ENCODE data around the gene PSMB3.
A peak's percentile ranks its signal among the peaks of the same experiment; 100 is the strongest.

The PSMB3 gene

DNA sequence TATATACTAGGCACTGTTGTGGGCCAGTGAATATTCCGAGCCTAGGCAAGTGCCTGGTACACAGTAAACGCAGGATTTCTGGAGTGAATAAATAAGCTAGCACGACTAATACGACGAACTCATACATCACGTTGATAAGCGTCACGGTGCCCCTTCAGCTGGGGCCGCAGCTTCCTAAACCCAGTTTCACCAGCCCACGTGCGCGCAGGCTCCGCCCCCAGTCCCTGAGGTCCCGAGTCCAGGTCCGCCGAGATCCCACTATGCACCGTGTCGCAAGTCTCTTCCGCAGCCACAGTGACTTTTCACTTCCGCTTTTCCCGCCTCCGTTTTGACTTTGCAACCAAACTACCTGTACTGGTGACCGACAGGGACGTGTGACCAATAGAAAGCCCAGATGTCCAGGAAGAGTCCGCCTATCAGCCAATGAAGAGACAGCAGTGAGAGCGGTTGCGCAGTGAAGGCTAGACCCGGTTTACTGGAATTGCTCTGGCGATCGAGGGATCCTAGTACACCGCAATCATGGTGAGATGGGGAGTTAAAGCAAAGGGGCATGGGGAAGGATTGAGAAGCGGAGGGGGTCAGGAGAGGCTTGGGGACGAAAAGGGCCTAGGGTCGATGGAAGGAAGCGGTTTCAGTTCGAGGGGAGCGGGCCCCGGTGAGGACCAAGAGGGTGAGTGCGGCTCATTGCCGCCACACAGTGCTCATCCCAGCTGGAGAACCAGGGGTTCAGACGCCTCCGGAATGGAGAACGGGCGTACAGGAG is at the start of gene PSMB3:
PSMB3 (plus strand) TSS at position 434 of the 763 bp plus-strand sequence; CDS start at position 520, 86 bp downstream.
- peak; percentile 91 for DNase-seq (ENCODE audit: low read depth)

DNA sequence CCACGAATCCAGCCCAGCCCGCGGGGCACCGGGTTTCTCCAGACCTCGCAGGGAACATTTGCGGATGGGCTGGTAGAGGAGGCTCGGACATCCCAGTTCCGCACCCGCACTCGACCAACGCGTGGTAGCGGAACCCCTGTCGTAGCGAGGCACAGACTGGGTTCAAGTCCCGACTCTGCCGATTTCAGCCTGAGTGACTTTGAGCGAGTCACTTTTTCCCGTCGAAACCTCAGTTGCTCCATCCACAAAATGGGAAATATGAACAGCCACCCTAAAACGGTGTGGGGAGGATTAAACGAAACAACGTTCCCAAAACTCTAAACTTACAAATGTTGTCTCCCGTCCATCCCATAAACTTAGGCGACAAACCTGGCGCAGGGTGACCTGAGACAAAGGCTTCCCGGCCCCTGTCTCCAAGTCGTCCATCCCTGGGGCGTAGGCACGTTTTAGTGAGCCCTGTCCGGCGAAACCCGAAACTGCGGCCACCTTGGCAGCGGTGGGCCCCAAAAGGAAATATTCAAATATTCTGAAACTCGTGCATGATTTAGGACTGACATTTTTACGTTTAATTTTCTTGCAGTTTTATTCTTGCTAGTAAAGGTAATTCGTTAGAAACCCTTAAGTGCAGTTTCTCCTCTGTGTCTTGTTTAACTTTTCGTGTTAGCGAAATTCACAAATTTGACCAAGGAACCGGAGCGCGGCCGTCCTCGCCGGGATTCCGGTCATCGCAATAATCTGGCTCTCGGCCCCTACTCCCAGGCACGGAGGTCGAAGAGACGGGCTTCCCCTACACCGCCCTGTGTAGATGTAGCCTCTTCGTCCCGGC is 49.4 kb upstream of the PSMB3 start:
- DNase-seq (ENCODE audit: low read depth) = no peak

- peak; percentile 75 for DNase-seq (ENCODE audit: low read depth)
Measured at GRCh38 chr17:38703742-38704605, 48.6 kb upstream of the PSMB3 start.

DNA sequence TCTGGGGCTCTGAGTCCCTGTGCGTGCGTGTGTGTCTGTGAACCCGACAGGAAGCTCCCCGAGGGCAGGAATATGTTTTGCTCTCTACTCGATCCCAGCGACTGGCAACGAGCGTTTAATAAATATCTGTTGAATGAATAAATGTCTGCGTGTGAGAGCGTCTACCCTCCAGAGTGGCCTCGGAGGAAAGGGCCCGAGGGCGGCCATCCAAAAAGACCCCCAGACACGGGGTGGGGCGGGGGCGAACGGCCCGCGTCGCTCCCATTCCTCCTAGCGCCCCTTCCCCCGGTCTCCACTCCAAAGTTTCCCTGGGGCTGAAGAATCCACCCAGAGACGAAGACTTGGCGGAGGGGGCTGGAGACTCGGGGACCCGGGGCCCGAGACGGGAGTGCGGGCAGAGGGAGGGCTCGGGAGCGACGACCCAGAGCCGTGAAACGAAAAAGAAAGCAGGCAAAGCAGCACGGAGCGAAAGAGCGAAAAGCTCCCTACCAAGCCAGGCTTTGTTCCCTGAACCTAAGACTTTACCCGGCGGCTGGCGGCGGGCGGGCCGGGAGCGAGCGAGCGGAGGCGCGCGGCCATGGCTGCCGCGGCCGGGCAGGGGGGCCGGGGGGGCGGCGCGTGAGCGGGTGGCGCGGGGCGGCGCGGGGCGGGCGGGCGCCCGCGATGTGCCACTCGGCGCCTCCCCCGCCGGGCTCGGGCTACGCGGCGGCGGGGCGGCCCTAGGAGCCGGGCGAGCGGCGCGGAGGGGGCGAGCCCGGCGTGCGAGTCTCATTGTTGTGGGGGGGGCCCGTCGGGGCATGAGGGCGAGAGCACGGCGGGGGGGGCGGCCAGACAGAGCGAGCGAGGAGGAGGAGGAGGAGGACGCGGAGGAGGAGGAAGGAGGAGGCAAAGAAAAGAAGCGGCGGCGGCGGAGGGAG is 47.7 kb upstream of the PSMB3 start, which contains the start of gene MLLT6:
MLLT6 (plus strand) TSS at position 668 of the 917 bp plus-strand sequence. CDS start 360 bp downstream, outside the sequence.
- peak; percentile 78 for DNase-seq (ENCODE audit: low read depth)

GRCh38 chr17:38705523-38705802 is 47.1 kb upstream of the PSMB3 start:
- no peak for DNase-seq (ENCODE audit: low read depth)

DNA sequence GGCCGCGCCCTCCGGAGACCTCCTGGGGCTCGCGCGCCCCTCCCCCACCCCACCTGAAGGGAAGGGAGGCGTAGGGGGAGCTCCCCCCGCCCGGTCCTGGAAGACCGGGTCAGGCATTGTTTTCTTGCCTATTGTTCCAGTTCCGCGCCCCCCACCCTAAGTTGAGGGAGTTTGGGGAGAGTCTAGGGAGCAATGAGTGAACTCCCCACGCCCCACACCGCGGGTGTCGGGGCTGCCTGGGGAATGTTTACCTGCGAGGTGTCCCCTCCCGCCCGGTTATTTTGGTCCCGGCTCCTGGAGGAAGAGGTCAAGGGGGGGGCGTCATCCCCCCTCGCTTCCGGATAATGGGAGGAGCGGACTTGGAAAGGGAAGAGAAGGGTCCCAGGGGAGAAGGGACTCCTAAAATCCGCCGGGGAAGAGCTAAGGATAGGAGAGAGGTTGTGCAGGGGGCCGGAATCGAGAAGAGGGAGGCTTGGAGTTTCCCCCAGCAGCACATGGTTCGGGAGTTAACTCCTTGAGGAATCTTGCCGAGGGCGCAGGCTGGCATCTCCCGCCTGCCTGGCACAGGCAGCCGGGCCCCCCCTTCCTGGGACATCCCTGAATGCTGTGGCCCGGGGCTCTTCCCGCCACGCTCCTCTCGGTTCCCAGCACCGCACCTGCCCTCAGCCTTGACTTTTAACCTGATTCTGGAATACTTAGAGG is 46.6 kb upstream of the PSMB3 start:
- DNase-seq (ENCODE audit: low read depth) = peak; percentile 39

DNA sequence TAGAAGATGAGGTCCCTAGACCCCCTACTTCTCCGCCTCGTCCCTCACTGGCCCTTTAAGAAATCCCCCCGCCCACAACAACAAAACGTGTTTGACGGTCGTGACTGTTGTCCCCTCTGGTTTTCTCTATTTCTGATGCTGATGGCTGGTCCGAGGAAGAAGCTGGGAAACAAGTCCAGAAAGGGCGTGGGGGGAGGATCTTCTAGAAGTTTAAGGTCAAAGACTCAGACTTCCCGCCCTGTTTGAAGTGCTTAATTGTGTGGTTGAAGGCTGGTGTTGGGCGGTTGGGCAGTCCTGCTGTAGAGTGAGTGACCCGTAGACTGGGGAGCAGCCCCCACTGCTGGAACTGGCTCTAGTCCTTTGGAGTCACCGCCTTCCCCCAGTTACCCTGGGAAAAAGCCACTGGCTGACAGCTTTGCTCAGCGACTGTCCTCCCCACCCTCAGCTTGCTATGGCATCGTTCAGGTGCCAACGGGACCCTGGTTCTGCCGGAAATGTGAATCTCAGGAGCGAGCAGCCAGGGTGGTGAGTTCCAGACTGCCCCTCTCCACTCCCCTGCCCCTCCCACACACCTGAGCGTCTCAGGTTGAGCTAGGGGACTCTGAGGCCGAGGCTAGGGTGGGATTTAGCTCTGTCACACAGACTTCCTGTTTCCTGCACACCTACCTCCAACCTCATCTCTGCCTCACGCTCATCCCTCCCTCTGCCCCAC is 45.9 kb upstream of the PSMB3 start:
- peak; percentile 46 for DNase-seq (ENCODE audit: low read depth)

- DNase-seq (ENCODE audit: low read depth) = no peak
Measured at GRCh38 chr17:38707678-38708351, 44.7 kb upstream of the PSMB3 start.

- no peak for DNase-seq (ENCODE audit: low read depth)
Measured at GRCh38 chr17:38709104-38709820, 43.3 kb upstream of the PSMB3 start.

DNA sequence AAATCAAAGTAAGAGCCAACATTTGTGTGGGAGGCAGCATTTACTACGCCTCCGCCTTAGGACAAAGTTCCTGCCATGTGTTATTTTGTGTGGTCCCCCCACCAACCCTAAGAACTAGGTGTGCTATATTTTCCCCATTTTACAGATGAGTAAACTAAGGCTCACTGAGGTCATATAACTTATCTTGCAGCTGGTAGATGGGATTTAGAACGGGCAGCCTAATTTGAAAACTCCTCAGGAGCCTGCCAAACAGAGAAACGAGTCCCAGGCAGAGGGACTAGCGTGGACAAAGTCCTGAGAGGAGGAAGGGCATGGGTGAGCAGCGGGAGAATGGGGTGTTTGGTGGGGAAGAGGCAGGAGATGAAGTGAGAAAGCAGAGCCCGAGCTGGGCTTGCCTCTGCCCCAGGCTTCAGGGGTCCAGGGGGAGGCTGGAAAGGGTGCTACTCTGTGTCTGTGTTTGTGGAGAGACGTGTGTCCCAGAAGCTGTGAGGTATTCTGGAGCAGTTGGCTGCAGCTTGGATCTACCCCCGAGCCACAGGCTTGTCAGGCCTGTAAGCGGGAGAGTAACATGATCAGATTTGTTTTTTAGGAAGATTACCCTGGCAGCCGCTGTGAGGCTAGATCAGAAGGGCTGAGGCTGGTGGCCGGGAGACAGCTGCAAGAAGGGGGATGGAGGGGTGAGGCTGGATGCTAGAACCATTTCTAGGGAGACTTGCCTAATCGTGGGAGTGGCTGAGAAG is 42.5 kb upstream of the PSMB3 start:
- no peak for DNase-seq (ENCODE audit: low read depth)

DNA sequence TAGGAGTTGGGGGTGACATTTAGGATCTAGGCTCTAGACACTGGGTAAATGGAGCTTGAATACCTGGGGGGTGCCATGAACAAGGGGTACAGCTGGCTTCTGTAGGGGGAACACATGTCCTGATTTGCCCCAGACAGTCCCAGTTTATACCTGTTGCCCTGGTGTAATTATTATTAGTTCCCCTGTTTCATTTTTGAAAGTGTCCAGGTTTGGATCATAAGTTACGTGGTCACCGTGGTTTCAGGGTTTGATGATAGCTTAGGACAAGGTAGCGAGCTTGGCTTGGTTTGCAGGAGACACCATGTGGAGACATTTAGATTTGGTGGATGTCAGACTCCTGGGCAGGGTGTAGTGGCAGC is 42.0 kb upstream of the PSMB3 start:
- DNase-seq (ENCODE audit: low read depth) = no peak

GRCh38 chr17:38710985-38711384 is 41.6 kb upstream of the PSMB3 start:
- DNase-seq (ENCODE audit: low read depth) = no peak

- no peak for DNase-seq (ENCODE audit: low read depth)
Measured at GRCh38 chr17:38711792-38712571, 40.6 kb upstream of the PSMB3 start.

GRCh38 chr17:38712593-38712992 is 39.9 kb upstream of the PSMB3 start:
- no peak for DNase-seq (ENCODE audit: low read depth)

GRCh38 chr17:38713456-38714075 is 39.0 kb upstream of the PSMB3 start:
- no peak for DNase-seq (ENCODE audit: low read depth)

- DNase-seq (ENCODE audit: low read depth) = no peak
Measured at GRCh38 chr17:38715216-38715943, 37.2 kb upstream of the PSMB3 start.

Measured in stimulated activated CD8-positive, alpha-beta memory T cell treated with anti-CD3 and anti-CD28 coated beads, Interleukin-12 subunit alpha, Interleukin-12 subunit beta, amount 100 ng/mL, for 4 hours (primary cell).